HepG2 (cell line): ENCODE results near the gene CLDND2. TPM values are rescaled to one million over a fixed set of nuclear protein-coding genes. Genes with fewer than 3 reads are reported as not detected.

Source experiments
- JUN ChIP-seq: sonication (generic); formaldehyde crosslinking; IDR thresholded peaks from 2 replicates; pipeline ENCODE4 v1.4.0; 2020; ENCODE audit warnings: mild to moderate bottlenecking, missing genetic modification reagents
- MEIS1 ChIP-seq: sonication (generic); formaldehyde crosslinking; IDR thresholded peaks from 2 replicates; pipeline ENCODE4 v1.9.0; 2021; ENCODE audit warnings: mild to moderate bottlenecking, missing genetic modification reagents, moderate library complexity, borderline replicate concordance
- PHF5A ChIP-seq: IDR thresholded peaks from one replicate; pipeline ENCODE4 v1.6.1; 2018; ENCODE audit warnings: low read depth, missing genetic modification reagents; ENCODE audit not compliant: unreplicated experiment
- RBM22 ChIP-seq: fragments of 200-400 bp; formaldehyde crosslinking; optimal IDR thresholded peaks from 2 replicates; pipeline ENCODE3; 2017; ENCODE audit warnings: mild to moderate bottlenecking, low read length, moderate library complexity
- RERE ChIP-seq: IDR thresholded peaks from 2 replicates; pipeline ENCODE4 v1.6.1; 2016; ENCODE audit warnings: low read depth, missing genetic modification reagents, missing compliant biosample characterization
- SNAPC5 ChIP-seq: sonication (generic); formaldehyde crosslinking; IDR thresholded peaks from 2 replicates; pipeline ENCODE4 v1.8.1; 2023; ENCODE audit warnings: mild to moderate bottlenecking, missing genetic modification reagents, borderline replicate concordance
- ZBTB2 ChIP-seq: sonication (generic); formaldehyde crosslinking; IDR thresholded peaks from 2 replicates; pipeline ENCODE4 v1.8.0; 2022; ENCODE audit warnings: low read depth, missing genetic modification reagents
- ZHX2 ChIP-seq, 2 experiments: sonication (generic) in 1 of 2; formaldehyde crosslinking in 1 of 2; IDR thresholded peaks; 2 replicates each; pipeline versions ENCODE4 v1.6.1 to v1.9.0; 2014 to 2022; ENCODE audit warnings: antibody characterized with exemption in 1 of 2, borderline replicate concordance in 1 of 2, inconsistent platforms in 1 of 2, low read depth in 1 of 2, missing genetic modification reagents in 1 of 2
- ZNF335 ChIP-seq: sonication (generic); formaldehyde crosslinking; IDR thresholded peaks from 2 replicates; pipeline ENCODE4 v1.4.0; 2020; ENCODE audit warnings: missing genetic modification reagents
- ZNF512 ChIP-seq: sonication (generic); formaldehyde crosslinking; IDR thresholded peaks from 2 replicates; pipeline ENCODE4 v1.4.0; 2020; ENCODE audit warnings: mild to moderate bottlenecking, missing genetic modification reagents
- ZNF784 ChIP-seq: sonication (generic); formaldehyde crosslinking; IDR thresholded peaks from 2 replicates; pipeline ENCODE4 v1.5.1; 2020; ENCODE audit warnings: missing genetic modification reagents, mild to moderate bottlenecking, borderline replicate concordance
- polyA plus RNA-seq, 8 experiments: library from polyadenylated mRNA; depleted of rRNA in 3 of 8; stranded (reverse) in 7 of 8; unstranded in 1 of 8; fragments of >200 nt; fragmentation: Illumina TruSeq in 4 of 8; extraction: Trizol in 4 of 8; gene quantifications; 2 replicates each; pipeline versions ENCODE4 v1.2.1 to v1.2.3, GENCODE V29; 2011 to 2016; ENCODE audit warnings: low read depth in 4 of 8, missing spikeins in 1 of 8, mixed read lengths in 1 of 8; ENCODE audit not compliant: insufficient read depth in 1 of 8
- total RNA-seq, 5 experiments: library from RNA; depleted of rRNA; stranded (reverse); fragments of >200 nt; fragmentation: Illumina TruSeq; extraction: Trizol; gene quantifications; 2 replicates each; pipeline ENCODE4 v1.2.3, GENCODE V29; 2016; ENCODE audit warnings: low read depth in 1 of 5

The CLDND2 gene
- total and polyA plus RNA-seq, 2 of the 13 experiments (the other 11 are each of a cell fraction or from before 2014, with no cell fraction given): 0.84 to 1.8 TPM

GRCh38 chr19:51394050-51394836 is 25.4 kb upstream of the CLDND2 start (continued):
- no peak for TF ChIP-seq ZHX2 (IDR thresholded peaks at IDR 0.05; ENCODE audit: low read depth)
- no peak for TF ChIP-seq ZHX2 (CRISPR knock-in tag; IDR thresholded peaks at IDR 0.05; ENCODE audit: borderline replicate concordance)
- no peak for TF ChIP-seq ZNF335
- no peak for TF ChIP-seq PHF5A
- TF ChIP-seq MEIS1 (CRISPR knock-in tag): peak; percentile 29; the same call in 1 of the 2 replicates
- no peak for TF ChIP-seq SNAPC5
- peak; percentile 43 for TF ChIP-seq RBM22
- TF ChIP-seq ZNF512: no peak
- peak; percentile 82 for TF ChIP-seq ZBTB2 (CRISPR knock-in tag)
- TF ChIP-seq RERE: no peak
- no peak for TF ChIP-seq JUN (CRISPR knock-in tag)
- no peak for TF ChIP-seq ZNF784 (CRISPR knock-in tag)
